HG03064 (cell line): Measurements from ENCODE around the gene PIGU.
"Not testable (repeated sequence)": the region's sequence is repeated elsewhere in the genome, so short reads cannot be mapped to it uniquely, and the experiment has no call there.

ENCODE experiments used
- ATAC-seq: cut with Tn5 transposase; IDR thresholded peaks from one replicate; pipeline ENCODE4 v1.9.1; 2021; ENCODE audit warnings: low read depth; ENCODE audit not compliant: unreplicated experiment

The PIGU gene

DNA sequence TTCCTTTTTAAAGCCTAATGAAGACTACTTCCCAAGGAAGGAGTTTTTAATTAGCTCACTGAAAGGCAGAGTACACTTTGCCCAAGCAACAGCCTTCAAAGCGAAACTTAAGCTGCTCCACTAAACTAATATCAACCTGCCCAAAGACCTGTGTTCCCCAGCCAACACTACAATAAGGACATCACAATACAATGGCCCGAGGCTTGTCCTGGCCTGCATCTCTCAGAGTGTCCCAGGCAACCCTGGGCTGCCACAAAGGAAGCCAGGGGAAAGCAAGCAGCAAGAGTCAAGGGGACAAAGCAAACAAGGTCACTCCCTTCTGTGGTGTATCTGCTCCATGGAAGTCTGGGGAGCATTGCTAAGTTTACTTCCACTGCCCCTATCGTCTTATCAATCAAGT is 52.3 kb downstream of the PIGU start:
- no peak for ATAC-seq

DNA sequence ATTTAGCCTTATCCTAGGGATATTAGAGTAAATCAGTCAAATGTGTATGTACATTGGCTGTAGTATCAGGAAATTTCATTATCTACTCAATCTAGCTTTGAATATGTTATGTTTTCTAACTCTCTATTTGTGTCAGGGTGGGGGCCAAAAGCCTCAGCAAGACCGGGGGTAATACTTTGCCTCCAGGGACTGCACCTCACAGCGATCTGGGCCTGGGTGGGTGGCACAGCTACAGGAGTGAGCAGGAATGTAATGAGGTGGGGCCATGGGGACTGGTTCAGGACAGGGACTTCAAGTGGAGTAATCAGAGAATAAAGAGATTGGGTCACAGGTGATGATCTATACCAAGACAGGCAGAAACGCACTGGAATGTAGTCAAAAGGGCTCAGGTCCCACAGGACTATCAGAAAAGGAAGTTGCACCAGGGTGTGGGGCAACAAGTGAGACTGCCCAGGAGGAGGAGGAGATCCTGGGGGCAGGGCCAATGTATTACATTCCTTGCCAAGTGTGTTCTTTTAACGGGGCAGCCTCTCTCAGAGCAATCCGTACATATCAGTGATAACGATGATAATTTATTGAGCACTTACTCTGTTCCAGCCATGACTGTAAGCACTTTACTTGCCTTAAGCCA is 54.0 kb downstream of the PIGU start:
- no peak for ATAC-seq

DNA sequence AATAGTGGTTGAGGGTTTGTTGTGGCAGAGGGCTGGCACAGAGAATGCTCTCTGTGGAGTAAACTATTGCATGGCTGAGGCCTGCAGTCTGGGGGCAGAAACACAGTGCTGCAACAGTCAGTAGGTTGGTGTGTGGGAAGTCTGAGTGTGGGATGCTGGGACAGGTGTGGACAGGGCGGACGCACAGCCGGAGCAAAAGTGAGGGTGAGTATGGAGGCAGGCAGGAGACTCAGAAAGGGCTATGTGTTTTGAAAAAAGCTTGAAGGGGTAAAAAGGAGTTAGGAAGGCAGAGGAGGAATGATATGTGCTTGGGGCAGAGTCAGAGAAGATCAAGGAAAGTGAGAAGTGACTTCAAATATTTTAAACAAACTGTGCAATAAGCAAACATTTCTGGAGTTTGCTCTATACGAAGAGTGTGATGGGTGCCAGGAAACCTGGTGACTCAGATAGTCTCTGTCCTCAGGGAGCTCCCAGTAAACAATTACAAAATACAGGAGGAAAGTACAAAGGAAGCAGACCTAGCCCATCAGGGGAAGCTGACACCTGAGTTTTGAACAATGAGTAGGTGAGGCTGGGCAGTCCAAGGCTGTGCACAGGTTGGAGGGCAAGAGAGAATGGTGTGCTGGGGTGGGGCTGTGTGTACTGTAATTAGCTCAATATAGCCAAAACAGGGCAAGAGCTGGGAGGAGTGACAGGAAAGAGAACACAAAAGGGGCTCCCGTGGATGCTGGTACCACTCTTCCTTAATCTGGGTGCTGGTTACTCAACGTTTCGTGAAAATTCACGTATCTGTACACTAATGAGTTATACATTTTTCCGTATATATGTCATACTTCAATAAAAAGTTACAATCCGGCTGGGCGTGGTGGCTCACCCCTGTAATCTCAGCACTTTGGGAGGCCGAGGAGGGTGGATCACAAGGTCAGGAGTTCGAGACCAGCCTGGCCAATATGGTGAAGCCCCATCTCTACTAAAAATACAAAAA is 55.2 kb downstream of the PIGU start:
- no peak for ATAC-seq

DNA sequence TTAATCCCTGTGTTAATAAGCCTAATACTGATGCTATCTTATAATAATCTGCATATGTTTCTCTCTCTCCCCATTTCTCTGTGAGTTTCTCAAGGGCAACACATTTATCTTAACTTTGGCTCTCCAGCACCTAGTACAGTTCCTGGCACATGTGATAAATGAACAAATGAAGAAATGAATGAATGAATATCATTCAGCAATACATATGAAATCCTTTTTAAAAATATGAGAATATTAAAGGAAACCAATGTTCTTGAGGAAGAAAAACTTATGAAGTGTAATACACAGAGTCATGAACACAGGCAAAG is 55.9 kb downstream of the PIGU start:
- no peak for ATAC-seq

DNA sequence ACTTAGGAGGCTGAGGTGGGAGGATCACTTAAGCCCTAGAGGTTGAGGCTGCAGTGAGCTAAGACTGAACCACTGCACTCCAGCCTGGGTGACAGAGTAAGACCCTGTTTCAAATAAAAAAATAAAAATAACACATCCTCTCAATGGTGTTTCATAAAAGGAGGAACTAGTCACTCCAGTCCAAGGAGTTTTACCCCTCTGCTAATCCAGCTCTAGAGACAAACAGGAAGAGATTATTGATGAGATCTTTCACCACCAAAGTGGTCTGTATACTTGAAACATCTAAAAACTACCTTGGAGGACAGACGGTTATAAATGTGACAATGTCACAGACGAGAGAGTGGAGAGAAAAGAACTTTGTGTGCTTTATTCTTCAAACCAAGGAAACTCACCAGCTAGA is 58.2 kb downstream of the PIGU start:
- no peak for ATAC-seq

DNA sequence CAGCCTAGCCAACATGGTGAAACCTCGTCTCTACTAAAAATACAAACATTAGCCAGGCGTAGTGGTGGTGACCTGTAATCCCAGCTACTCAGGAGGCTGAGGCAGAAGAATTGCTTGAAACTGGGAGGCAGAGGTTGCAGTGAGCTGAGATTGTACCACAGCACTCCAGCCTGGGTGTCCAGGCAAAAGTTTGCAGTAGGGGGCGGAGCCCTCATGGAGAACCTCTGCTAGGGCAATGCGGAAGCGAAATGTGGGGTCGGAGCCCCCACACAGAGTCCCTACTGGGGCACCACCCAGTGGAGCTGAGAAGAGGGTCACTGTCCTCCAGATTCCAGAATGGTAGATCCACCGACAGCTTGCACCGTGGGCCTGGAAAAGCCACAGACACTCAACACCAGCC is 60.0 kb downstream of the PIGU start:
- ATAC-seq, result not testable (repeated sequence)

DNA sequence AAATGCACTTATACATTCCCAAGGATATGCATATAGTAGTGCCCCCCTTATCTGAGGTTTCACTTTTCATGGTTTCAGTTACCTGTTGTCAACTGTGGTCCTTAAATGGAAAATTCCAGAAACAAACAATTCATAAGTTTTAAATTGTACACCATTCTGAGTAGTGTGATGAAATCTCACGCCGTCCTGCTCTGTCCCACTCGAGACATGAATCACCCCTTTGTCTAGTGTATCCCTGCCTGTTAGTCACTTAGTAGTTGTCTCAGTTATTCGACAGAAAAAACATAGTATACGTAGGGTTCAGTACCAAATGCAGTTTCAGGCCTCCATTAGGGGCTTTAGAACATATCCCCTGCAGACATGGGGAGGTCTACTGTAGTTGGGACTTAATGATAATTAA is 61.4 kb downstream of the PIGU start:
- ATAC-seq, result no peak

DNA sequence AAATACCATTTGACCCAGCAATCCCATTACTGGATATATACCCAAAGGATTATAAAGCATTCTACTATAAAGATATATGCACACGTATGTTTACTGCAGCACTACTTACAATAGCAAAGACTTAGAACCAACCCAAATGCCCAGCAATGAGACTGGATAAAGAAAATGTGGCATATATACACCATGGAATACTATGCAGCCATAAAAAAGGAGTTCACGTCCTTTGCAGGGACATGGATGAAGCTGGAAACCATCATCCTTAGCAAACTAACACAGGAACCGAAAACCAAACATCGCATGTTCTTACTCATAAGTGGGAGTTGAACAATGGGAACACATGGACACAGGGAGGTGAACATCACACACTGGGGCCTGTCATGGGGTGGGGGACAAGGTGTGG is 64.9 kb downstream of the PIGU start:
- not testable (repeated sequence) for ATAC-seq

DNA sequence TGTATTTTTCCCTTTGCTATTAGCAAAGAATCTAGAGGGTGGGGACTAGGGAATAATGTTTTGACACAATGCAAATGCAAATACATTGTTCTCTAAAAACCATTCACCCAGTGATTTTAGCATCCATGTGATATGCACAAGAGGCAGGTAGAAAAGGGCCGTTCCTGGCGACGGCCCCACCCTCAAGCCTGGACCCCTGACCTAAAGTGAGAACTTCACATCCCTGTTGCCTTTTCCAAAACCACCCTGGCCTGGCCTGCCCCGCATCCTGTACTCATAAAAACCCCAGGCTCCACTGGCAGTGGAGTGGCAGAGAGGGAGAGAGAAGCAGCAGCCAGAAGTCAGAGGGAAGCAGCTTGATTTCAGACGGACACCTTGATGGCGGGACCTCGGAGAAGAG is 69.8 kb downstream of the PIGU start:
- ATAC-seq, result no peak

DNA sequence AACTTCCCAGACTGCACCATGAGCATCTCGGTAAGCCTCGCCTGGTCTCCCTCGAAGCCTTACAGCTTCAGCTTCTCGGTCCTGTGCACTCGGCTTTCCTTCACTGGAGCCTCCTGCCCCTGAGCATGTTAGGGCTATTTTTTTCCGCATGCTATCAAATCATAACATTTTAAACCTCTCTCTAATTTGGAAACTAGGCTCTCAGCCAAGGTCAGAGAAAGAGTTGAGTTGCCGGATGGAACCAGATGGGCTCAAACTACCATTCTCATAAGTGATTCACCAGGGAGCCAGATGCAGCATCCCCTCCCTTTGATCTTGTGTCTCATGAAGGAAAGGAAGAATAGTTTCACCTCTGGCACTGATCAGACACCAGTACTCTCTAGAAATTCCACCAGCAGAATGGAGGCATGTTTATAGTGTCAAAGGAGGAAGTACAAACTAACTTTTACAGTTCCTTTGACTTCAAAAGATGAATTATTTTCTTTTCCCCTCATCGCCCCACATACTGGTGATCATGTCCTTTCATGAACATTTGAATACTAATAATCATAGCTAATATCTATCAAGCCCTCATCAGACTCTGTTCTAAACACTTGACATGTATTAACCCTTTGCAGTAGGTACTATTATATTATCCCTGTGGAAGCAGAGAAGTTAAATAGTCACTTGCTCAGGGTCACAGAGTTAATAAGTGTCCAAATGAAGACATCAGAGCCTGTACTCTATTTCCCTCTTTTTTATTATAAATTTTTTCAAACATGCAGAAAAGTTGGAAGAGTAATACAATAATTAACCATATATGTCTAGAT is 71.7 kb downstream of the PIGU start:
- ATAC-seq, result no peak

DNA sequence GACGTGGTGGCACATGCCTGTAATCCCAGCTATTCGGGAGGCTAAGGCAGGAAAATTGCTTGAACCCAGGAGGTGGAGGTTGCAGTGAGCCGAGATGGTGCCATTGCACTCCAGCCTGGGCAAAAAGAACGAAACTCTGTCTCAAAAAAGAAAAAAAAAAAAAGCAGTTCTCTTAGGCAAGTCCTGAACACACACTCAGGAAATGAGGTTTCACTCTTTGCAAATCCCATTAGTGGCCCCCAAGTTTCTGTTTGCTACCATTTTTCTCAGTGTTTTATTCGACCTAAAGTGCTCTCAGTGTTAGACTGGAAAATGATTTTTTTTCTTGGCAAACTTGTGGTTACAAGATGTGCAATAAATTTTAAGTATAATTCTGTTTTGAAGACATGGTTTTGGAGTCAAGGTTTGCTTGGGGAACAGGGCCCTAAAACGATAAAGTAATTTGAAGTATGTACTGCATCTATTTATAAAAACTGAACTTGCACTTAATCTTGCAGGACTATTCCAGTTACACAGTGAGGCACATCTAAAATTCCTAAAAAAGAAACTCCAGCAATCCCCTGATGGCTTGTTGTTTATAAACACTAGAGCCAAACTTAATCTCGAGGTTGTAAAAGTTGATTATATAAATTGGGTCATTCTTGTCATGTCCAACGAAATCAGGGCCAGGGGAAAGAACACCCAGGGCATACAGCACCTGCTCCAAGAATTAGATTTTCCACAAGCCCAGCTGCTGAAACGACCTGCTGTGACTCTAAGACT is 75.8 kb downstream of the PIGU start:
- ATAC-seq, result no peak

DNA sequence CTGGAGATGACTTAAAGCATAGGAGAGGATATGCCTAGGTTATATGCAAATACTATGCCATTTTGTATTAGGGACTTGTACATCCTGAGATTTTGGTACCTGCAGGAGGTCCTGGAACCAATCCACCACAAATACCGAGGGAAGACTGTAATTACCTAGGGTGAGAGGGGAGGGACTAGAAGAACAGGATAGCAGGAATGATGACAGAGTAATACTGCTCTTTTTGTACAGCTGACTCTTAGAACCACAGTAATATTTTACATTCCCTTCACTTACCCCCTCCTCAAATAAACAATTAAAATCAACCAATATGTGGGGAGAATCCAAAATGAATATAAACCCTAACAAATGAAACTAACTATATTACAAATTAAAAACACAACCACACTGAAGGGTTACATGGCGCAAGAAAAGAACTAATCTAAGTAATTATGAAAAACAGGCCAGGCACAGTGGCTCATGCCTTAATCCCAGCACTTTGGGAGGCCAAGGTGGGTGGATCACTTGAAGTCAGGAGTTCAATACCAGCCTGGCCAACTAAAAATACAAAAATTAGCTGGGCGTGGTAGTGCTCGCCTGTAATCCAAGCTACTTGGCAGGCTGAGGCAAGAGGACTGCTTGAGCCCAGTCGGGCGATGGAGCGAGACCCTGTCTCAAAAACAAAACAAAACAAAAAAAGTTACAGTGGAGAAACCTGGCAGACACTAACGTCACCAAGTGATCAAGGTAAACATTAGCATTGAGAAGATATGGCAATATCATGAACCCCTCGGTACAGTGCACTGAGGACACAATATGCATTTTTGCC is 81.3 kb downstream of the PIGU start:
- ATAC-seq, result no peak

DNA sequence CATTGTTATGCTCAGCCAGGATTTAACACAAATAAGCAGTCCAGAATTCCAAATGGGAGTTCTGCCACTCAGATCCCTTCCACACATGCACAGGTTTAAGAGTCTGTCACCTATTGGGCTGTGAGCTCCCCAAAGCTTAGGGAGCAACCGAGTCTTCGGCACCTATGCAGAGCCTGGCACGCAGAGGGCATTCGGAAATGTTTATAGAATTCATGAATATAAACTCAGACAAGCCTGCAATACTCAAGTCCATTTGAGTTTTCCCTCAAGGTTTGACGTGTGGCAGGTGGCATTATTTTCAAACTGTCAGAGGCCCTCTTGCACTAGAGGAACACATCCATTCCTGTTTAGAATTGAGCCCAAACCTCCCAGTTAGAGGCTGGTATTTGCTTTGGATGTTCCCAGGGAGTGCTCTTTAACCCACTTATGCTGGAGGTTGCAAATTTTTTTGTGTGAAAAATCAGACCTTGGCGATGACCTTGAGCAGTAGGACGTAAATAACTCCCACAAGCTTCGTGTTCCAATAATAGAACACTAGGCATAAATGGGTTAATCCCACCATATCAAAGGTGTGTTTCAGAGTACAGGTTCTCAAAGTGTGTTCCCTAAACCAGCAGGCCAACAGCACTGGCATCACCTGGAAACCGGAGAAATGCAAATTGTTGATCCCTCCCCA is 90.3 kb downstream of the PIGU start:
- no peak for ATAC-seq

DNA sequence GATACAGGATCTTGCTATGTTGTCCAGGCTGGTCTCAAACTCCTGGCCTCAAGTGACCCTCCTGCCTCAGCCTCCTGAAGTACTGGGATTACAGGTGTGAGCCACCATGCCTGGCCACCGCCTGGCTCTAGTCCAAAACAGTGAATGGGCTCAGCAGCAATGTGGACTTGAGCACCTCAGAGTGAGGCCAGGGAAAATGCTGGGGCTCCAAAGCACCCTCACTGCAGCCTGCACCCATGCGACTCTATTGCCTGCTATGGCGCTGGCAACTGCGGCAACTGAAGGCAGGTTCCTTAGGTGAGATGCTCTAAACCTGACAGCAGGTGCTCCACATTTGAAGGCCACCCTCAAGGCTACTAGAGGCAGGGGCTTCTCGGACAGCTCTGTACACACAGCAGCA is 91.9 kb downstream of the PIGU start:
- no peak for ATAC-seq

DNA sequence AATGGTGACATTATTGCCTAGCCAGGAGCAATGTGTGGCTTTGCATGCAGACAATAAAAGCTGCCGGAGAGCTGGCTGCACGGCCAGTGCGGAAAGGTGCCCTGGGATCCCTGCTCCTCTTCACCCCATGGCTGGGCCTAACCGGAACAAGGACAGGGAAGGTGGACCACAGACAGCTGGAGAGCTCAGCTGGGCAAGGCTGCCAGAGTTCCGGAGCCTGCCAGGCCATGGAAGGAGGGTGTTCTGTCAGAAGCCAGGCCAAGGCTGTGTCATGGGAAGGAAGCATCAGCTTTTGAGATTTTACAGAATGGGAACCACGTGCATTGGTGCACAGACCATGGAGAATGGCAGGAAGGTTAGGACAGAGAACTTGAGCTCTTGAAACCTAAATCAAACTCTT is 93.3 kb downstream of the PIGU start:
- no peak for ATAC-seq

DNA sequence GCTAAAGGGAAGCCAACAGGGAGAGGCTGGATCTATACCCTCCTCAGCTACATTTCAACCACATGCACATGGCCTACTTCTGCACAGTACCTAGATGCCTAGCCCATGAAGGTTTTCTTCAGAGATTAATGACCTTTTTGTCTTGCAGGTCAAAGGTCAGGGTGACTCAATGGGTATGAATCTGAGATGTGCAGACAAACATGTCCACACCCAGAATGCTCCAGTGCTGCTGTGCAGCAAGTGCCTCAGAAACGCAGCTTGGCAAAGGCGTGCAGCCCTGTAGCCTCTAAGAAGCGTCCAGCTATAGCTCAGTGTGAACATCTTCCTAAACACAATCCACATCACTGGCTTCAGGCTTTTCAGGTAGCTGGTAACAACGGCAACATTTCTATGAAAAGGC is 94.0 kb downstream of the PIGU start:
- ATAC-seq, result no peak

DNA sequence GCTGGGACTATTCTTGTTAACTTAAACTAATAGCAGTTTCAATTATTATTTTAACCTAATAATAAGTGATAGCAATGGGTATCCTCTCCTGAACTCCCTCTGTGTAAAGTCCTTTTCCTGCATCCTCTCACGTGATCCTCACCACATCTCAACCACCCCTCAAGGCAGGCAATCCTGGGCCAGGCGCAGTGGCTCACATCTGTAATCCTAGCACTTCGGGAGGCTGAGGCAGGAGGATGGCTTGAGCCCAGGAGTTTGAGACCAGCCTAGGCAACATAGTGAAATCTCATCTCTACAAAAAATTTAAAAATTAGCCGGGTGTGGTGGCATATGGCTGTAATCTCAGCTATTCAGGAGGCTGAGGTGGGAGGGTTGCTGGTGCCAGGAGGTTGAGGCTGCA is 94.7 kb downstream of the PIGU start:
- no peak for ATAC-seq

DNA sequence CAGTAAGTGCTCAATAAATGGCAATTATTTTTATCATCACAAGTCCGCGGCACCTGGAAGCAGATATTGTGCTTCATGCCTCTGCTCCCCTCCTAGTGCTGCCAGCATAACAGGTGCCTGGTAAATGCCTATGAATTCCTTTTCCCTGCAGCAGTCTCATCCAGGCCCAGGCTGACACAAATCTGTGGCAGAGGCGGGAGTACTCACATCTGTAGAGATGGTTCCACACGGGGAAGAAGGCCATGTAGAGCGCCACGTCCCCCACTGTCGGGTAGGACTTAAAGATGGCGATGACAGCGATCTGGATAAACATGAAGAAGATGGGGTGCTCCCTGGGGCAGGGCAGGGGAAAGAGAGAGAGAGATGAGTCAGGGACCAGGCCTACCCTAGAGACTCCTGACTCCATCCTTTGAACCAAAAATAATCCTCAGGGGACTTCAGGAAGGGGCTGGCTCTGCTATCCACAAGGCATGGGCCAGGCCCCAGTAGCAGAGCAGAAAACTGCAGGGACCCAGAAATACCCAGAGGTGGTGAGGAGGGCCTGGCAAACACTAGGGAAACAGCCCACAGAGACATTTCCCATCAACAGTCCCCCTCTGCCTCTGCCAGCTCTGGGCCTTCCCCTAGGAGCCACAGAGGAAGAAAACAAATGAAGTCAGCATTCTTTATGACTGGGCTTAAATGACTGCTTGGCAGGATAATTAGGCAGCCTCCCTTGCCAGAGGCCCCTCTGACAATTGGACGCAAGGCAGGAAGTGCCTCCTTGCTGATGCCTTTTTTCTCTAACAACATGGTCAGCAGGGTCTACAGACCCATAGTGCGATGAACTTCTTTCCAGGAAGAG is 95.3 kb downstream of the PIGU start:
- ATAC-seq, result no peak
